Measurements from ENCODE around the gene CDC25B.

The CDC25B gene

GRCh38 chr20:3765171-3765882, 30.8 kb upstream of the CDC25B start:
- no peak for DNase-seq

GRCh38 chr20:3766422-3767109, 29.5 kb upstream of the CDC25B start:
- DNase-seq = no peak

- DNase-seq = no peak
Observed at GRCh38 chr20:3767110-3767426, 29.0 kb upstream of the CDC25B start.

- DNase-seq = peak; percentile 98
Observed at GRCh38 chr20:3767427-3768341, 28.4 kb upstream of the CDC25B start, which contains the start of gene ADISSP. ADISSP (minus strand) TSS chr20:3767753; CDS start chr20:3760100, 7,653 bp downstream.

- DNase-seq = peak; percentile 88
Observed at GRCh38 chr20:3768342-3769130, 27.6 kb upstream of the CDC25B start.

- DNase-seq = no peak
Observed at GRCh38 chr20:3771552-3772058, 24.5 kb upstream of the CDC25B start.

- DNase-seq = no peak
Observed at GRCh38 chr20:3775457-3776108, 20.5 kb upstream of the CDC25B start.

GRCh38 chr20:3777381-3777715, 18.8 kb upstream of the CDC25B start:
- DNase-seq = no peak

- DNase-seq = peak; percentile 50
Observed at GRCh38 chr20:3777716-3778629, 18.1 kb upstream of the CDC25B start.

GRCh38 chr20:3778976-3779375, 17.1 kb upstream of the CDC25B start:
- no peak for DNase-seq

GRCh38 chr20:3781153-3781910, 14.8 kb upstream of the CDC25B start, which contains the start of gene SPEF1:
SPEF1 (minus strand) TSS chr20:3781448; CDS start chr20:3781287, 161 bp downstream.
- DNase-seq = peak; percentile 68

GRCh38 chr20:3782597-3782996, 13.5 kb upstream of the CDC25B start:
- no peak for DNase-seq

- DNase-seq = no peak
Observed at GRCh38 chr20:3783068-3783489, 13.0 kb upstream of the CDC25B start.

- DNase-seq = no peak
Observed at GRCh38 chr20:3783511-3784195, 12.5 kb upstream of the CDC25B start.

- DNase-seq = no peak
Observed at GRCh38 chr20:3784216-3784853, 11.8 kb upstream of the CDC25B start.

GRCh38 chr20:3784863-3785239, 11.3 kb upstream of the CDC25B start:
- no peak for DNase-seq

- no peak for DNase-seq
Observed at GRCh38 chr20:3785240-3786125, 10.6 kb upstream of the CDC25B start.

- peak; percentile 45 for DNase-seq
Observed at GRCh38 chr20:3786126-3786484, 10.0 kb upstream of the CDC25B start.
